HEK293 (cell line): ENCODE measurements around the gene ME3.

Source experiments
- CTCF ChIP-seq: fragments of 450-650 bp; formaldehyde crosslinking; IDR thresholded peaks from 2 replicates; pipeline ENCODE4 v1.5.1; 2016; ENCODE audit warnings: missing biosample characterization, missing genetic modification characterization
- PBX3 ChIP-seq: sonication (generic); formaldehyde crosslinking; IDR thresholded peaks from 2 replicates; pipeline ENCODE4 v1.8.1; 2022; ENCODE audit warnings: mild to moderate bottlenecking, moderate library complexity, missing genetic modification reagents
- RBAK ChIP-seq: fragments of 450-650 bp; formaldehyde crosslinking; IDR thresholded peaks from 2 replicates; pipeline ENCODE4 v1.5.1; 2016; ENCODE audit warnings: missing biosample characterization, missing genetic modification characterization
- REST ChIP-seq: fragments of 450-650 bp; formaldehyde crosslinking; IDR thresholded peaks from 2 replicates; pipeline ENCODE4 v1.5.1; 2016; ENCODE audit warnings: missing biosample characterization, missing genetic modification characterization
- TSHZ1 ChIP-seq: fragments of 450-650 bp; formaldehyde crosslinking; IDR thresholded peaks from 2 replicates; pipeline ENCODE4 v1.5.1; 2016; ENCODE audit warnings: missing biosample characterization, missing genetic modification characterization, borderline replicate concordance
- WT1 ChIP-seq: fragments of 450-650 bp; formaldehyde crosslinking; IDR thresholded peaks from 2 replicates; pipeline ENCODE4 v1.5.1; 2016; ENCODE audit warnings: missing biosample characterization, missing genetic modification characterization
- ZBTB10 ChIP-seq: fragments of 450-650 bp; formaldehyde crosslinking; IDR thresholded peaks from 2 replicates; pipeline ENCODE4 v1.5.1; 2016; ENCODE audit warnings: missing biosample characterization, missing genetic modification characterization
- ZNF146 ChIP-seq: fragments of 450-650 bp; formaldehyde crosslinking; IDR thresholded peaks from 2 replicates; pipeline ENCODE4 v1.5.1; 2016; ENCODE audit warnings: missing biosample characterization, missing genetic modification characterization
- ZNF302 ChIP-seq: fragments of 450-650 bp; formaldehyde crosslinking; IDR thresholded peaks from 2 replicates; pipeline ENCODE4 v1.5.1; 2016; ENCODE audit warnings: missing biosample characterization, missing genetic modification characterization, low read depth
- ZNF423 ChIP-seq: fragments of 450-650 bp; formaldehyde crosslinking; IDR thresholded peaks from 2 replicates; pipeline ENCODE4 v1.5.1; 2016; ENCODE audit warnings: missing biosample characterization, missing genetic modification characterization
- ZNF623 ChIP-seq: fragments of 450-650 bp; formaldehyde crosslinking; IDR thresholded peaks from 2 replicates; pipeline ENCODE4 v1.5.1; 2016; ENCODE audit warnings: missing biosample characterization, missing genetic modification characterization

GRCh38 chr11:86678823-86679222 lies 6.4 kb upstream of the ME3 start:
- TF ChIP-seq CTCF (tag by site-specific recombination): no peak
- TF ChIP-seq REST (tag by site-specific recombination): no peak
- no peak for TF ChIP-seq ZNF623 (tag by site-specific recombination)
- TF ChIP-seq ZNF423 (tag by site-specific recombination): no peak
- TF ChIP-seq ZNF302: no peak
- TF ChIP-seq WT1 (tag by site-specific recombination): no peak
- TF ChIP-seq ZNF146 (tag by site-specific recombination): no peak
- TF ChIP-seq PBX3 (CRISPR knock-in tag): no peak
- TF ChIP-seq TSHZ1: no peak
- no peak for TF ChIP-seq ZBTB10 (tag by site-specific recombination)
- no peak for TF ChIP-seq RBAK (tag by site-specific recombination)
